Fibroblast of the conjunctiva (primary cell): ENCODE results near the gene AGAP1.

Source experiments
- DNase-seq: peaks from one replicate; pipeline ENCODE4 v3.0.0-alpha.2; 2010; ENCODE audit warnings: low read depth

Gene AGAP1

DNA sequence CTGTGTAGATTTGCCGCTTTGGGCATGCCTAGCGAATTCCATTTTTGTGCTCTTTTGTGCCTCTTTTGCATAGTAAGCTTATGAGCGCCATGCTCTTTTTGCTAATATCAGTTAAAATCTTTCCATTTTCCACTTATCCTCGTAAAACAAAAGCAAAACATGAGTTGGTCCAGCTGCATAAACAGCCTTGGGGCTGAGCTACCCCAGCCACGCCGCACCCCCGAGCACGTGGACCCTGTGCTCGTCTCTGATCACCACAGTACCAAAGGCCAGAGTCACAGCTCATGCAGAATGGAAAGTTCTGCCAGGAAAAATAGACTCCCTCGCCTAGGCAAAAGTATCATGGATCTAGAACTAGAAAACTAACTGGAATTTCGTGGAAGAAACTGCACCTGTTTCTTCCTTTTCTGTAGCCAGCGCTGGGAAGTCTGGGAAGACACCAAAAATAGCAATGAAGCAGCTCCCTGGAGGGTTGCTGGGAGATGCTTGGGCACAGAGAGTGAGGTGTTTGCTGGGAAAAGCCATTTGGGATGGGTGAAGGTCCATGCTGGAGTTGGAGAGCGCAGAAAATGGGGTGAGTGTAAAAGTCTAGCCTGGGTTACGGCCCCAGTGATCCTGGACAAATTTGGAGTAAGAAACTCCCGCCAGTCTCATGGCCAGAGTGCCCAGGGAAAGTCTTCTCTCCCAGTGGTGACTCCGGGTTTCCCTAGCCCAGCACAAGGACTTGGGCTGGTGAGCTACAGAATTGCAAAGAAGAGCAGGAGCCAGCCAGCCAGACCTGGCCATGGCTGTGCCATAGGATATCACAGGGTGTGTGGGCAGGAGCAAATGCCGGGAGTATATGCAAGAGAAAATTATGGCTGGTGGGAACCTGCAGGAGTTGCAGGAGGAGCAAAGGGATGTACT, 456.0 kb downstream of the AGAP1 start:
- DNase-seq = no peak

DNA sequence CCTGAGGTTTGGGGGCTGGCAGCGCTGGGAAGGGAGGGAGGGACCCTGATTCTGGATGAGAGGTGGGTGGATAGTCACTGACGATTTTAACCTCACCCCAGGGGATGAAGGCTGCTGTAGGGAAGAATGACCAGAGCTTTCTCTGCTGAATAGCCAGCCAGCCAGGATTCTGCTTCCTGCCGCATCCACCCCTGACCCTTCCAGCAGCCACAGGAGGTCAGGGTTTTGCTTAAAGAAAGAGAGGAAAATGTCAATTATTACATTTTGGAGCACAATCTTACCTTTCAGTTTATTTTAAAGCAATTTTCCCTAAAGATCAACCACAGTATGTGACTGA, 456.6 kb downstream of the AGAP1 start:
- no peak for DNase-seq

DNA sequence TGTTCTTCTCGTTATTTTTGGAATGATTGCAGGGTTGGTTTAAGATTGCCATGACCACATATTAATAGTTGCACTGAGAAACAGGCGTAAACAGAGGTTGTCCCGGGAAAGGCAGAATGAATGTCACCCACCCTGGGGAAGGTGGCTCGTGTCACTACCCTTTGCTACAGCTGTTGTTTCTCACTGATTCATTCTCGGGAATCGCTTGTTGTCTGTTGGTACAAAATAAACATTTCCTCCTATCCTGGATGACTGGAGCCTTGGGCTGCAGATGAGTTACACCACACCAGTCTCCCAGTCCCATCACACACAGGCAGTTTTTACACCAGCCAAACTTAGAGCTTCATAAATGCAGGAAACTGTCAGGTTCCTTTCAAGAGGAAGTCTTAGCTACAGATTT, 457.6 kb downstream of the AGAP1 start:
- no peak for DNase-seq

GRCh38 chr2:235951982-235952381, 458.1 kb downstream of the AGAP1 start:
- DNase-seq = no peak

DNA sequence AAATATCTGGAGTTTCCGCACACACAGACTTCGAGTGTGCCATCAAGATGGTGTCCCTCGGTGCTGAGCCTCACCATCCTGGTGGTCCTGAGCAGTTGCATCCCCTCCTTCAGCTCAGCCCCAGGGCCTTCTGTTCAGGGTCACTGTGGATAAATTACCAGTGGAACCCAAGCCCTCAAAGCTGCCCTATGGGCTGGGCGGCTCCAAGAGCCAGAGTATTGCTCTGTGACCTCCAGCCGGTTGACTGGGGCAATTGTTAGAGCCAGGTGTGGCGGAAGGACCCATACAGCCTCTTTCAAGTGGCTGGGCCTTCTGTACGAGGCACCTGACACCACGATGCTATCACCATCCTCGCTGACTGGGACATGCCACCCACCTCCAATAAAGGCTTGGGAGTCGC, 458.9 kb downstream of the AGAP1 start:
- DNase-seq = no peak

DNA sequence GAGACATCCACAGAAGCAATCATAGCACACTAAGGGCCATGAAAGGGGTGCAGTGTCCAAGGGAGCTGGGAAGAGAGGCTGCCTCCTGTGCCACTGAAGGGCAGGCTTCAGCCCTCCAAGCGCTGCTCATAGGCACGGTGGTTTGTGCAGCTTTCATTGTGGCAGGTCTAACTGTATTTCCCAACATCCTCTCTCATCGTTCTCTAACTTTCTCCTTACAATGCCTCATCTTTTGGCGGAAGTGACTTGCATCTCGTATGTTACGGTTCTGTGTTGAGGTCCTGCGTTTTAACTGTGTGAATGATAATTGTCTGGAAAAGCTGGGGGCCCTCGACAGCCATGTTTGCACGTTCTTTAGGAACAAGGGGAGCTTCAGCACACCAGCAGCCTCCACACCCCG, 460.4 kb downstream of the AGAP1 start:
- no peak for DNase-seq

- DNase-seq = no peak
These were observed 461.1 kb downstream of the AGAP1 start for GRCh38 chr2:235954888-235955480.

- no peak for DNase-seq
These were observed 461.8 kb downstream of the AGAP1 start for GRCh38 chr2:235955664-235956063.

DNA sequence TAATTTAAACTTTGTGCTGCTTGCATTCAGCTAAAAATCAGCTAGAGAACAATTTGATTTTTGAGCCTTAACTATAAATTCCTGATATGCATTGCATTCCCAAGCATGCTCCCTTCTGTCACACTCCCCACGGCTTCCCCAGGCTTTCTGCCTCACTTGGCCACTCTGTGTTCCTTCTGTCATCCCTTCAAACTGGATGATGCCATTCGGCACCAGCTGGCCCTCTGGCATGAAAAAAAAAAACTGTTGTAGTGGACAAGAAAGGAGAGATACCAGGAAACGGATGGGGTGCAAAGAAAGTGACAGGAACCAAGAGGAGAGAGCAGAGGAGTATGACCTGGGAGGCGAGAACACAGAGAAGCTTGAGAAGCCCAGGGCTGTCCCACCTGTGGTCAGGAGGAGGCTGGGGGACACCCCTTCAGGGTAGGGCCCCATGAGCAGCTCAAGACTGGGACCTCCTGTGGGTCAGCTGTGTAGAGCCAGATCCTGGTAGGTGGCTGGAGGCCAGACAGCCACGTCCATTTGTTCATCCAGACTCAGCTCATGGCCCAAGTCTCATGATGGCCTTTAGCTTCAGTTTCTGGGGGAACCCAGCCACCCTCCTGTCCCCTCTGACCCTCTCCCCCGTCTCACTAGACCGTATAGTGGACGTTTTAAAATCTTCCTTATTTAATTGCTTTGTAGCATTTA, 462.6 kb downstream of the AGAP1 start:
- DNase-seq = no peak

DNA sequence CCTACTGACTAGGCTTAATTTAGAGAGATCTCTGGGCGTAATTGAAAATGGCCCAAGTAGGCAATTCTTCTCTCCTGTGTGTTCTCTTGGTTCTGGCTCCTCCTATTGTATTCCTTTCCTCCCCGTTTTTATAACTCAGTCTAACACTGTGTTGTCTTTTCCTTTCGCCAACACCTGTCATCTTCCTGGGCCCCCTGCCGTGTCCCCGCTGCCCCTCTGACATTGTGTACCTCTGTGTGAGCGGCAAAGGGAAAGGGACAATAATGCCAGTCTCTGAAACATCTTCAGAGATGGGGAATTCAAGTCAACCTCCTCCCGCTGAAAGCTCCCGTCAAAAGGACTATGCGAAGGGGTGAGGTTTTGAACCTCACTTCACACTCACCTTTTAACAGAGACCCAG, 463.4 kb downstream of the AGAP1 start:
- no peak for DNase-seq

- no peak for DNase-seq
These were observed 464.5 kb downstream of the AGAP1 start for GRCh38 chr2:235958221-235958930.

DNA sequence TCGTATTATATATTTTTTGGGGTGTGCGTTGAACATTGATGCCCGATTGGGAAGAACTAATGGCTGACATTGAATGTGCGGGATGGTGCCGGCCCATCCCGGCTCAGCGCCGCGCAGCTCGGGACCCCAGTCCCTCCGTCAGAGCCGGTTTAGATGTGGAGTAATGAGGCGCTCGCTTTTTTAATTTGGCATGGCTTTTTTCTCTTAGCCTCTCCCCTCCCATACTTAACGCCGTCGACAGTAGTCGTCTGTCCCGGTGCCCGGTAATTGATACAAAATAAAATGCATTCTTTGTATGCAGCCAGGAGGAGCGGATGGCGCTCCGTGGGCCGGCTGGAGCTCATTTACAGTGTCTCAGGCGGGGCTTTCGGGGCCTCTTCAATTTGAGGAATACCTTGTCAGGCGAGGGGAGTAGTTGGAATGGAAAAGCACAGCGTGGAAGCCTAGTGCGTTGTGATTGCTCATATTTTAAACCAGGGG, 465.1 kb downstream of the AGAP1 start:
- no peak for DNase-seq

DNA sequence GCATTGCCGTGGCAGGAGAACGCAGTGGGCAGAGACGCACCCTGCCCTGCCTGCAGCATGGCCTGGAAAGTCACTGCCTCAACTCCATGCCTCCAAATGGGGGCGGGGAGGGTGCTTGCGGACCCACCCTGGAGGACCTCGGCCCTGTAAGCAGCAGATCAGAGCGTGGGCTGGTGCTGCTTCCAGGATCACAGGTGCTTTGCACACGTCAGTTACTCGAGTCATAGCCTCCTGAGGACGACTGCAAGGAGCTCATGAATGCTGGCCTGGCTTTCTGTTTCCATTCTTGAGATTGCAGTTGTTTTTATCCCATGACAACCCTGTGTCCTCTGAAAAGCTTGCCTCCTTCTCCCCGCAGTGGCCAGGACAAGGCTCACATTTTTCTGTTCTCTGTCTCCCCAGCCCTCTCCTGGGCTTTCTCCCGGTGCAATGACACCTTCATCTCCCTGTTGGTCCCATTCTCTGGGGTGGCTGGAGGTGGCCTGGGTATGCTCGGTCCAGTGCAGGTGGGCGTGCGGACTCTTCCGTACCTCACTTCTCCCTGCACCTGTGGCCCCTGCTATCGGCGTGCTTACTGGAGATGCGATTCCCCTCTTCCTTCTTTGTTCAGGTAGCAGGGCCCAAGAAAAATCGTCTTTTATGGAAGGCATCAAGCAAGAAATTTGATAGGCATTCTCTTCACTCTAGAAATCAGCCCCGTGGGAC, 466.3 kb downstream of the AGAP1 start:
- DNase-seq = no peak

DNA sequence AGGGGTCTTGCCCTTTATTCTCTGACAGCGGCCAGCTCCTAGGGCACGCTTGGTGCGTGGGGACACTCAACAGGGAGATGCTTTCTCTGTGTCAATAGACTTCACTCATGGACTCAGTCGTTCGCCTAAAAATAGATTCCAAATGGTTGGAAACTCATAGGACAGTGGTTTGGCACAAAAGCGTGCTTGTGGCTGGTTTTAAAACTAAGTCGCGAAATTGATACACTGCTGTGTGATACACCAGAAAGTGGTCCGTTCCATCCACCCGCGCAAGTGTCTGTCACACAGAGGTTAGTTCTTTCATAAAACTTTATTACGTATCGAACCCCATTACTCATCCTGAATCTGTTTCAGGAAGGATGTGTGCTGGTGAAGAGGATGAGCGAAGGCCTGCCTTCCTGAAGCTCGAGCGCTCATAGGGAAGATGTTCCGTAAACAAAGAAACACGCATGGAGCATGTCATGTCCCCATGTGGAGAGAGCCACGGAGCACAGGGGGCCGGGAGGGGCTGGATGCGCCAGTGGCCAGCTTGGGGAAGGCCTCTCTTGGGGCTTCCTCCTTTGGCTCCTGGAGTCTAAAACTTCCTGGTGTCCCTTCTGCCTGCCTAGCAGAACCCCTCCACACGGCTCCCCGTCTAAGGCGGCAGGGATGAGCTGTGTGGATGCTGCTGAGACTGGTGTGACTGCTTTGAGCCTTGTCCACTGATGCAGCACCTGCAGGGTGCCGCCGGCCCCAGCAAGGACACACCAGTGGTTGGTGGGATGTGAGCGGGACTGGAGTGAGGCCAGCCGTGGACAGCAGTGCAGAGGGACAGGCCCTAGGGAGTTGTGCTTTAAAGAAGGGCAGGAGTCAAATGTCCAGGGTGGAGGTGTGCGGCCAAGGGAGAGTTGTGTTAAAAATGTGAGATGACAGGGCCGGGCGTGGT, 467.1 kb downstream of the AGAP1 start:
- DNase-seq = no peak

GRCh38 chr2:235961711-235962110, 467.9 kb downstream of the AGAP1 start:
- no peak for DNase-seq

DNA sequence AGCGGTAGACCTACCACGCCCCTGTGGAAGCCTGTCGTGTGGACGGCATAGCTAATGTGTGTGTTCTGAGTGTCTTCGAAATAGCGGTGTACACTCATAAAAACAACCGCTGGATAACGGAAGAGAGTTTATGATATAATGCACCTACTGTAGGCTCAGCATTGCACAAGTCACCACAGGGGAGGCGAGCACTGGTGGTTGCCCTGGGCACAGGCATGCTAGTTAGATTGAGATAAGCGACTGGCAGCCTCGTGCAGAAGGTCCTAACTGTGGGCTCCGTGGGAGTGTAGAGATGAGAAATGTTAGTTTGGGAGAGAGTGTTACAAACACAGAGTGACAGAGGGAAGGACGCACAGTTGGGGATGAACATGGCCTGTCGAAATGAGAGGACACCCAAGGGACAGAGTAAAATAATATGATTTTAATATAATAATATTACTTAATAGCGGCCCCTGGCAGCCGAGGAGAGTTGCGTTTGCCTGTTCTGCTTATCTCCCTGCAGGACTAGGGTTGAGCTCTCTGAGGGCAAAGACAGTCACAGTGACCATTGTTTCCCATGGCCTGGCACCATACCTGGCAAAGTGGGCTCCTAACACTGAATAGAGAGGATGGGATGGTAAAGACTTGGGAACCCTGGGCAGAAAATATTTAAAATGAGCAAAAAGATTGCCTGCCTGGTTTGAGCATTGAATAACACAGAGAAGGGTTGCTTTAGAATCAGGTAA, 470.2 kb downstream of the AGAP1 start:
- no peak for DNase-seq

GRCh38 chr2:235964787-235965390, 471.0 kb downstream of the AGAP1 start:
- DNase-seq = no peak

GRCh38 chr2:235966396-235966795, 472.6 kb downstream of the AGAP1 start:
- DNase-seq = no peak

DNA sequence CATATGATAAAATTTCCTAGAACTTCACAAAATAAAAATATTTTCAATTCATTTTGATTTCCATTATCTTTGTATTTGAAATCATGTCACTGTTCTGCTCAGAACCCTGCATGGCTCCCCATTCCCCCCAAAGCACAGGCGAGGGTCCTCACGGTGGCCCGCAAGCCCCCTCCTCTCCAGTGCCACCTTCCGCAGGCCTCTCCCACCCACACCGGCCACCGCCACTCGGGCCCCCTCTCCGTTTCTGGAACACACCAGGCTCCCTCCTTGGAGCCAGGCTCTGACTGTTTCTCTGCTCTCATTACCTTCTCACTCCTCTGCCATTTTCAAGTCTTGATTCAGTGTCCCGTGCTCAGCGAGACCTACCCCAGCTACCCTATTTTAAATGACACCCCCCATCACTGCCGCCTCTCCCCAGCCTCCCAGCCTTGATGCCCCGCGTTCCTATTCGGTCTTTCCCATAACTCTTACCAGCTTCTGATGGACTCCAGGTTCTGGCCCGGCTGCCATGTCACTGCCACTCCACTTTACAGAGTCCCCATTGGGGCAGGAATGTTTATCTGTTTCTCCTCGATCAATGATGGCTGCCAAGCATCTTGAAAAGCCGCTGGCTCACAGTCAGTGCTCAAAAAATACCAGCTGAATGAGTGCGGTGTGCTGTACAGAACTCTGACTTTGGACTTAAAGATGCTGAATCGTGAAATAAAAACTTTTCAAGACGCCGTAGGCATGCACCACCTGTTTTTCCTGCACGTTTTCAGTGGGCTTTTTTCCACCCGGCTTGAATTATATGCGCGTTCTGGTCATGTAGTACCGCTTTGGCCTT, 473.3 kb downstream of the AGAP1 start:
- DNase-seq = no peak
